Measurements from ENCODE around the gene NOL7. TPM values are rescaled to one million over a fixed set of nuclear protein-coding genes. Genes with fewer than 3 reads are reported as not detected.

NOL7 gene
- total and polyA plus RNA-seq, 2 of the 13 experiments (the other 11 are each of a cell fraction or from before 2014, with no cell fraction given), result 37.8 to 186 TPM

GRCh38 chr6:13614126-13614925 lies 809 bp upstream of the NOL7 start (continued):
- TF ChIP-seq, protein P1, sequence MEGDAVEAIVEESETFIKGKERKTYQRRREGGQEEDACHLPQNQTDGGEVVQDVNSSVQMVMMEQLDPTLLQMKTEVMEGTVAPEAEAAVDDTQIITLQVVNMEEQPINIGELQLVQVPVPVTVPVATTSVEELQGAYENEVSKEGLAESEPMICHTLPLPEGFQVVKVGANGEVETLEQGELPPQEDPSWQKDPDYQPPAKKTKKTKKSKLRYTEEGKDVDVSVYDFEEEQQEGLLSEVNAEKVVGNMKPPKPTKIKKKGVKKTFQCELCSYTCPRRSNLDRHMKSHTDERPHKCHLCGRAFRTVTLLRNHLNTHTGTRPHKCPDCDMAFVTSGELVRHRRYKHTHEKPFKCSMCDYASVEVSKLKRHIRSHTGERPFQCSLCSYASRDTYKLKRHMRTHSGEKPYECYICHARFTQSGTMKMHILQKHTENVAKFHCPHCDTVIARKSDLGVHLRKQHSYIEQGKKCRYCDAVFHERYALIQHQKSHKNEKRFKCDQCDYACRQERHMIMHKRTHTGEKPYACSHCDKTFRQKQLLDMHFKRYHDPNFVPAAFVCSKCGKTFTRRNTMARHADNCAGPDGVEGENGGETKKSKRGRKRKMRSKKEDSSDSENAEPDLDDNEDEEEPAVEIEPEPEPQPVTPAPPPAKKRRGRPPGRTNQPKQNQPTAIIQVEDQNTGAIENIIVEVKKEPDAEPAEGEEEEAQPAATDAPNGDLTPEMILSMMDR (CRISPR knock-in tag; IDR thresholded peaks at IDR 0.05), result no peak
- TF ChIP-seq SCMH1 (CRISPR knock-in tag; IDR thresholded peaks at IDR 0.05; ENCODE audit: borderline replicate concordance), result no peak
- TF ChIP-seq BHLHE40 (IDR thresholded peaks at IDR 0.05; ENCODE audit: low read length), result no peak
- TF ChIP-seq RFX3 (CRISPR knock-in tag; IDR thresholded peaks at IDR 0.05), result no peak
- no peak for TF ChIP-seq NR2F2 (IDR thresholded peaks at IDR 0.05; ENCODE audit: borderline replicate concordance, low read depth)
- TF ChIP-seq KLF13 (CRISPR knock-in tag; IDR thresholded peaks at IDR 0.05), result no peak
- TF ChIP-seq ZNF558 (CRISPR knock-in tag; IDR thresholded peaks at IDR 0.05; ENCODE audit: borderline replicate concordance), result no peak
- no peak for TF ChIP-seq PHF8 (CRISPR knock-in tag; IDR thresholded peaks at IDR 0.05)
- TF ChIP-seq, protein P2, sequence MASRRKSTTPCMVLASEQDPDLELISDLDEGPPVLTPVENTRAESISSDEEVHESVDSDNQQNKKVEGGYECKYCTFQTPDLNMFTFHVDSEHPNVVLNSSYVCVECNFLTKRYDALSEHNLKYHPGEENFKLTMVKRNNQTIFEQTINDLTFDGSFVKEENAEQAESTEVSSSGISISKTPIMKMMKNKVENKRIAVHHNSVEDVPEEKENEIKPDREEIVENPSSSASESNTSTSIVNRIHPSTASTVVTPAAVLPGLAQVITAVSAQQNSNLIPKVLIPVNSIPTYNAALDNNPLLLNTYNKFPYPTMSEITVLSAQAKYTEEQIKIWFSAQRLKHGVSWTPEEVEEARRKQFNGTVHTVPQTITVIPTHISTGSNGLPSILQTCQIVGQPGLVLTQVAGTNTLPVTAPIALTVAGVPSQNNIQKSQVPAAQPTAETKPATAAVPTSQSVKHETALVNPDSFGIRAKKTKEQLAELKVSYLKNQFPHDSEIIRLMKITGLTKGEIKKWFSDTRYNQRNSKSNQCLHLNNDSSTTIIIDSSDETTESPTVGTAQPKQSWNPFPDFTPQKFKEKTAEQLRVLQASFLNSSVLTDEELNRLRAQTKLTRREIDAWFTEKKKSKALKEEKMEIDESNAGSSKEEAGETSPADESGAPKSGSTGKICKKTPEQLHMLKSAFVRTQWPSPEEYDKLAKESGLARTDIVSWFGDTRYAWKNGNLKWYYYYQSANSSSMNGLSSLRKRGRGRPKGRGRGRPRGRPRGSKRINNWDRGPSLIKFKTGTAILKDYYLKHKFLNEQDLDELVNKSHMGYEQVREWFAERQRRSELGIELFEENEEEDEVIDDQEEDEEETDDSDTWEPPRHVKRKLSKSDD (CRISPR knock-in tag; IDR thresholded peaks at IDR 0.05; ENCODE audit: low read depth), result no peak
- no peak for TF ChIP-seq ZNF891 (CRISPR knock-in tag; IDR thresholded peaks at IDR 0.05)
- TF ChIP-seq ZC3H13 (CRISPR knock-in tag; IDR thresholded peaks at IDR 0.05), result 0 out of 2 replicates have a peak, but pooled peaks have one; percentile 55
- TF ChIP-seq ARID3A (IDR thresholded peaks at IDR 0.05; ENCODE audit: low read depth, low read length), result no peak; the same call in 1 of the 2 replicates
- no peak for TF ChIP-seq ZNF816 (CRISPR knock-in tag; IDR thresholded peaks at IDR 0.05; ENCODE audit: borderline replicate concordance)
- TF ChIP-seq DNMT1 (CRISPR knock-in tag; IDR thresholded peaks at IDR 0.05), result no peak
- no peak for TF ChIP-seq TRAFD1 (CRISPR knock-in tag; IDR thresholded peaks at IDR 0.05; ENCODE audit: borderline replicate concordance)
- TF ChIP-seq ZNF446 (CRISPR knock-in tag; IDR thresholded peaks at IDR 0.05), result peak; percentile 79; the same call in 1 of the 2 replicates
- peak; percentile 23 for TF ChIP-seq STAG1 (CRISPR knock-in tag; IDR thresholded peaks at IDR 0.05)
- TF ChIP-seq ZNF225 (CRISPR knock-in tag; IDR thresholded peaks at IDR 0.05), result no peak
- TF ChIP-seq HOMEZ (CRISPR knock-in tag; IDR thresholded peaks at IDR 0.05; ENCODE audit: low read depth), result no peak
- TF ChIP-seq SNAI1 (CRISPR knock-in tag; IDR thresholded peaks at IDR 0.05; ENCODE audit: borderline replicate concordance), result 0 out of 2 replicates have a peak, but pooled peaks have one; percentile 40
